ENCODE results near the gene EIF4E1B.

EIF4E1B gene

GRCh38 chr5:176647030-176647842 lies 16.8 kb downstream of the EIF4E1B start, which contains the start of gene TSPAN17:
TSPAN17 (plus strand) TSS chr5:176647484; CDS start chr5:176647616, 132 bp downstream.
- DNase-seq (ENCODE audit: low spot score), result peak; percentile 100

DNA sequence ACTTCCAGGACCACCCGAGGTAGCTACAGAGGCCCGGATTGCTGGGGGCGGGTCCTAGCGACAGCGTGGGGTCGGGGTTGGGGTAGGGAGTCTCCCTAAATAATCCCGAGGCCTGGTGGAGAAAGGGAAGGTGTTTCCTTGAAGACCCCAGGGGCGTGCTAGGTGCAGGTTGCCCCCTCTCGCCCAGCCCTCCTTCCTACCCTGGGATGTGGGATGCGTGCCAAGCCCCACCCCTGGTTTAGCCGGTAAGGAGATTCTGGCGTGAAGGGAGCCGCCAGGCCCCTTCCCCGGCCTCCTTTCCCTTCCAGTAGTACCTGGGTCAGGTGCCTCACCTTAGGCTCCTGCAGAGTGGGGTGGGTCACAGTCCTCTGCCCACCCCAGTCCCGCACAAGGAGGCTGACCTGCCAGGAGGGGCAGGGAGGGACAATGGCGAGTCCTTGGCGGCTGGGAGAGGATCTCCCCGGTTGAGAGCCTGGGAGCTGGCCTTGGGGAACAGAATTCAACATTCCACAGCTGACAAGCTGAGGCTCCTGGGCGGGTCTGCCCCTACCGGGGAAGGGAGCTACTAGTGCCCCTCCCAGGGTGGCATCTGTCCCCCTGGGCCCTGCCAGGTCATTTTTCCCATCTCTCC lies 17.5 kb downstream of the EIF4E1B start:
- DNase-seq (ENCODE audit: low spot score), result peak; percentile 45

- no peak for DNase-seq (ENCODE audit: low spot score)
Observed at GRCh38 chr5:176648474-176649194, 18.2 kb downstream of the EIF4E1B start.

DNA sequence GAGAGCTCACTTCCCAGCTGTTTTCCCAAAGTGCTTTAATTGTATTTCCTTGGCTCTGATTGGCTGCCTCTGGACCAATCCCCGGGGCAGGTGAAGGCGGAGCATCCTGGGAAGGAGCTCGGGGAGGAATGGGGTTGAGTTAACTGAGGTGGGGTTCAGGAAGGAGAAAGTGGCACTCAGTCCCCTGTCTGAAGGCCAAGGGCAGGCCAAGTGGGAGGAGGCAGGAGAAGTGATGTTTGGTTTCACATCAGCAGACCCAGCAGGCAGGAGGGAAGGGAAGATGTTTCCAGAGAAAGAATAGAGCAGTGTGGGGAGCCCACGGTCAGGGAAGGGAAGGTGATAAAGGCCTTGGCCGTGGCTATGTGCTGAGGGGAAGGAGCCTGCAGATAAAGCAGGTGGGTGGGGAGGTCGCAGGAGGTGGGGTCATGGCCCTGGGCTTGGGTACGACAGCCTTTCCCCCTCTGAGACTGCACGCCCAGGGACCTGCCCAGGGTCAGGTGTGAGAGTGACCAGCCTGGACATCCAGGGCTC lies 19.9 kb downstream of the EIF4E1B start:
- no peak for DNase-seq (ENCODE audit: low spot score)

DNA sequence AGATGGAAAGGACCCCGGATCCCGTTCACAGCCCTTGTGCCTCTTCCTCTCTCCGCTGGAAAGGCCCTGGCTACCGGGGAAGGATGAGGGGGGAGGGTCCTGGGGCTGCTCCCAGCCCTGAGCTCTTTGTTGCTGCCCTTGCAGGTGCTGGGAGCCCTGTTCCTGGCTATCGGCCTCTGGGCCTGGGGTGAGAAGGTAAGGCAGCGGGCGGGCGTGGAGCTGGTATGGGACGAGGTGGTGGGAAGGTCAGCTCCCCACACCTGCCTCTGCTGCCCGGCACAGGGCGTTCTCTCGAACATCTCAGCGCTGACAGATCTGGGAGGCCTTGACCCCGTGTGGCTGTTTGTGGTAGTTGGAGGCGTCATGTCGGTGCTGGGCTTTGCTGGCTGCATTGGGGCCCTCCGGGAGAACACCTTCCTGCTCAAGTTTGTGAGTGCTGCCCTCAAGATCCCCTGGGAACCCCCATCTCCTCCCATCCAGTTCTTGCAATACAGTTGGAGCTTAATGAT lies 21.1 kb downstream of the EIF4E1B start:
- DNase-seq (ENCODE audit: low spot score), result no peak

GRCh38 chr5:176652136-176652535 lies 21.7 kb downstream of the EIF4E1B start:
- peak; percentile 39 for DNase-seq (ENCODE audit: low spot score)

- DNase-seq (ENCODE audit: low spot score), result no peak
Observed at GRCh38 chr5:176653401-176654385, 23.2 kb downstream of the EIF4E1B start.

DNA sequence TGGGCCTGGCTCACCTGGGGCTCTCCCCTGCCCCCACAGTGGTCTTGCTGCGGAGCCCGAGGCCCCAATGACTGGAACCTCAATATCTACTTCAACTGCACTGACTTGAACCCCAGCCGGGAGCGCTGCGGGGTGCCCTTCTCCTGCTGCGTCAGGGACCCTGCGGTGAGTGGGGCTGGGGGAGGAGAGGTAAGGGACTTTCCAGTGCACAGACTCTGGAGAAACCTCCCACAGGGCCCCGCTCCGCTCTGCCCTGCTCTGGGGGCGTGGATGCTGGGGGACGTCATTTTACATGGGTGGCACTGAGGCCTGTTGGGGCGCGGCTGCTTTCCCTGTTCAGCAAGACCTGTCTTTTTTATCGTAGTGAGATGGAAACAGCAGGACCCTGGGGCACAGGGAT lies 24.4 kb downstream of the EIF4E1B start:
- no peak for DNase-seq (ENCODE audit: low spot score)

- no peak for DNase-seq (ENCODE audit: low spot score)
Observed at GRCh38 chr5:176656467-176656990, 26.1 kb downstream of the EIF4E1B start.

DNA sequence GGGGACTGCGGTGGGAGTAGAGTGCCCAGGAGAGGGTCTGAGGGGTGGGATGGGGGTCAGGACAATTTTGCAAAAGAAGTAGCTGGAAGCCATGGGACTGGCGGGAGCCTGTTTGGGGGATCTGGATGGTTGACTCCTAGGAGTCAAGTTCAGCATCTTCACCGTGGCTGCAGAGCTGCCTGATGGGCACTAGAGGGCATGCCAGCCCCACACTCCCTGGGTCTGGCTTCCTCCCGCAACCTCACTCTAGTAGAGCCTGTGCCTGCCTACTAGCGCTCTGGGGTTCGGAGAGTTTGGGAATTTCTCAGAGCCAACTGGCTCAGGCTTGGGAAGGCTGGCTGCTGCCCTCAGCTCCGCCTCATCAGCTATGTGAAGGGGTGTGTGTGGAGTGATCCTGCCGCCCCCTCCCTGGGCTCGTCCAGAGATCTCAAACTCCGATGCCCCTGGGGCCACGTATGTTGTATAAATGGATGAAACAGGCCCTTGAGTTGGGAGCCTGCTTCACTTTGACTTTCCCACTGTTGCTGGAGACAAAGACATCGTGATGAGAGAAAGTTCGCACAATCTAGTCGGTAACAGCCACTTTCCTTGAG lies 27.6 kb downstream of the EIF4E1B start:
- peak; percentile 79 for DNase-seq (ENCODE audit: low spot score)

DNA sequence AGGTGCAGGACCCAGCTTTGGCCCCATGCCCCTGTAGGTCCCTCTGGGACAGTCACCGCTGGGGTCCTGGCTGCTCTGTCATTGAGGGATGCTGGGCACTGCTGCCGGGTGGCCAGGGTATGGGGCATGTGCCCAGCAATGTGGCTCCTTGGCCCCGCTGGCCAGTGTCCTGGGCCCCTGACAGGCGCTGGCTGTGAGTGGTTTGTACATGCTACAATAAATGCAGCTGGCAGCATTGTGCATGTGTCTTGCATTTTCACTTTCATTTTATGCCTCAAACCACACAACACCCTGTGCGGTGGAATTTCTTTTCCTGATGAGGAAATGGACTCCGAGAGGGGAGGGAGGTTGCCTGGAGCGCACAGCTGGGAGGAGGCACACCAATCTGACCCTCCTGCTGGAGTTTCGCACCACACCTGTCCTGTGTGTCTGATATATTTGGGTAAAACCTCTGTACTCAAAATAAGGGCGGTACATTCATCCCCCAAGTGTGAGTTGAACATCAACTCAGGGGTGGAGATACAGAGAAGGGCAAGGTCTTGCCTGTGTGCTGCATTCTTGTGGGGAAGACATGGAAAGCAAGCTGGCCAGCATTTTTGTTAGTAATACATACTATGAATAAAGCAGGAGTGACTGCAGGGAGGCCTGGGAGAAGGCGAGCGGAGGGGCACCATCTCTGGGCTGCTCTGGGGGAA lies 28.5 kb downstream of the EIF4E1B start:
- DNase-seq (ENCODE audit: low spot score), result peak; percentile 19

DNA sequence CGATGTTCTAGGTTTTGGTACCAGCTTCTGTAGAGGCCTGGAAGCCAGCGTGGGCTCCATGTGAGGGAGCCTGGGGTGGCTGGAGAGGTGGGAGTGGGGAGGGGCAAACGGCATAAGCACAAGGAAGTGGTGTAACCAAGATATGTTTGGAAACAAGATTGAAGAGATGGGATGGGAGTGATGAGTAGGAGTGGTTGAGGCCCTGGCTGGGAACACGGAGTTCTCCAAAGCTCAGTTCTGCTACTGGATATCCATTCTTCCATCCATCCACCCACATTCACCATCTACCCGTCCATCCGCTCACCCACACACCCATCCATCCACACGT lies 29.0 kb downstream of the EIF4E1B start:
- DNase-seq (ENCODE audit: low spot score), result no peak

DNA sequence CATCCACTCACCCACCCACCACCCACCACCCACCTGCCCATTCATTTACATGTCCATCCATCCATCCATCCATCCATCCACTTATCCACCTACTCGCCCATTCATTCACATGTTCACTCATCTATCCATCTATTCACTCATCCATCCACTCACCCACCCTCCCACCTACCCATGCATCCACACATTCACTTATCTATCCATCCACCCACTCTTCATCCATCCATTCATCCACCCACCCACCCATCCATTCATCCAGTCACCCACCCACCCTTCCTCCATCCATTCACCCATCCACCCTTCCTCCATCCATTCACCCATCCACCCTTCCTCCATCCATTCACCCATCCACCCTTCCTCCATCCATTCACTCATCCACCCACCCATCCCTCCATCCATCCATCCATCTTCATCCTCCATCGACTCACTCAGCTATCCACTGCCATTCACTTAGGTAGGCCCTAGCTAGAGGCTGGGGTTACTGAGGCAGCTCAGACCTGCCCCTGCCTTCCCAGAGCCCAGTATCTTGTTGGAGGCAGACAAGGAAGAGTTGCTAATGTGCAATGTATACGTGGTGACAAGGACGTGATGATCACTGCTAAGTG lies 29.5 kb downstream of the EIF4E1B start:
- DNase-seq (ENCODE audit: low spot score), result no peak

DNA sequence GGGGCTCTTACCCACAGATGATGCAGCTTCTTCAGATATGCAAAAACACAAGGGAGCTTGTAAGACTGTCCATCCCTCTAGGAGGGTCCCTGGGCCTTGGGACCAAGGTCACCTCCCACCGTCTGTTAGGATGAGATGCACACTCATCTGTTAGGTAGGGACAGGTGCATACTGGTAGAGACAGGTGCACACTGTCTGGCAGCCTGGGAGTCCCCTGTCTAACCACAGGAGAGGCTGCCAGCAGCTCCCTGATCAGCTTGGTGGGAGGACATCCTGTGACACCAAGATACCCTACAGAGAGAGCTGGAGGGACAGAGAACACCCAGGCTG lies 30.0 kb downstream of the EIF4E1B start:
- no peak for DNase-seq (ENCODE audit: low spot score)

GRCh38 chr5:176660860-176661641 lies 30.6 kb downstream of the EIF4E1B start:
- peak; percentile 91 for DNase-seq (ENCODE audit: low spot score)

GRCh38 chr5:176661676-176662075 lies 31.2 kb downstream of the EIF4E1B start:
- no peak for DNase-seq (ENCODE audit: low spot score)

- DNase-seq (ENCODE audit: low spot score), result no peak
Observed at GRCh38 chr5:176662371-176663333, 32.2 kb downstream of the EIF4E1B start.

GRCh38 chr5:176663566-176663965 lies 33.1 kb downstream of the EIF4E1B start:
- no peak for DNase-seq (ENCODE audit: low spot score)
